Measurements from ENCODE around the gene ATP6V1E1. TPM values are rescaled to one million over a fixed set of nuclear protein-coding genes. Genes with fewer than 3 reads are reported as not detected.

Gene ATP6V1E1
- total and polyA plus RNA-seq, 9 donors = 69.0 to 201 (median 82.5) TPM

GRCh38 chr22:17548010-17548755, 80.4 kb downstream of the ATP6V1E1 start:
- no peaks in the 10 kb centered on the region for H3K9me3 ChIP-seq
- intact Hi-C loops (cut with DNase I) = no loop called here
- no peaks in the 10 kb centered on the region for H3K4me1 ChIP-seq (ENCODE audit: insufficient read depth)
- DNase-seq = no peak
- H3K27me3 ChIP-seq = no peaks in the 10 kb centered on the region
- no peak for TF ChIP-seq POLR2A (IDR thresholded peaks at IDR 0.05)
- no peak for TF ChIP-seq EP300 (IDR thresholded peaks at IDR 0.05)
- TF ChIP-seq CTCF (IDR thresholded peaks at IDR 0.05) = no peak
- H3K4me3 ChIP-seq = no peak overlapping the region
- no peaks in the 10 kb centered on the region for H3K36me3 ChIP-seq
- H3K27ac ChIP-seq = no peak overlapping the region
- 91 to 93% (median 91%) methylated on average over 21 to 23 of the region's 23 CpGs for WGBS, 3 donors

GRCh38 chr22:17542452-17542851, 86.1 kb downstream of the ATP6V1E1 start:
- H3K4me3 ChIP-seq = no peak overlapping the region
- no peaks in the 10 kb centered on the region for H3K4me1 ChIP-seq (ENCODE audit: insufficient read depth)
- H3K9me3 ChIP-seq = no peaks in the 10 kb centered on the region
- no peak overlapping the region for H3K27ac ChIP-seq
- TF ChIP-seq EP300 (IDR thresholded peaks at IDR 0.05) = no peak
- TF ChIP-seq POLR2A (IDR thresholded peaks at IDR 0.05) = no peak
- TF ChIP-seq CTCF (IDR thresholded peaks at IDR 0.05) = no peak
- WGBS, 3 donors = 93 to 95% (median 95%) methylated on average over 14 of the region's 14 CpGs
- intact Hi-C loops (cut with DNase I) = no loop called here
- H3K36me3 ChIP-seq = no peaks in the 10 kb centered on the region
- DNase-seq = no peak
- H3K27me3 ChIP-seq = no peaks in the 10 kb centered on the region

Other genes starting within 250 kb of the ATP6V1E1 start
- 1 to 10 TPM in 4 of 7 donors, under 1 TPM in 3; 0.41 to 2.8 (median 1.4) TPM for gene SLC25A18, start 65.3 kb downstream of the ATP6V1E1 start, total RNA-seq
- gene SLC25A18, start 65.3 kb downstream of the ATP6V1E1 start, polyA plus RNA-seq = 1 to 10 TPM in 1 of 2 donors, under 1 TPM in 1; 0.75 to 1.3 TPM
- 10 to 100 TPM; 22.9 to 39.5 (median 33.8) TPM for gene BCL2L13, start 10.0 kb upstream of the ATP6V1E1 start, total RNA-seq
- 10 to 100 TPM; 19.9 to 38.3 TPM for gene BCL2L13, start 10.0 kb upstream of the ATP6V1E1 start, polyA plus RNA-seq
- gene BID, start 145.7 kb upstream of the ATP6V1E1 start, total RNA-seq = 1 to 10 TPM; 3.2 to 9.2 (median 5.4) TPM
- gene BID, start 145.7 kb upstream of the ATP6V1E1 start, polyA plus RNA-seq = 10 to 100 TPM in 1 of 2 donors, 1 to 10 TPM in 1; 9.7 to 13.8 TPM

Data from ovary (tissue), 9 donors.